ENCODE data around the gene LHX8.

GRCh38 chr1:75129983-75130789 is 4.0 kb upstream of the LHX8 start:
- TF ChIP-seq, protein P1, sequence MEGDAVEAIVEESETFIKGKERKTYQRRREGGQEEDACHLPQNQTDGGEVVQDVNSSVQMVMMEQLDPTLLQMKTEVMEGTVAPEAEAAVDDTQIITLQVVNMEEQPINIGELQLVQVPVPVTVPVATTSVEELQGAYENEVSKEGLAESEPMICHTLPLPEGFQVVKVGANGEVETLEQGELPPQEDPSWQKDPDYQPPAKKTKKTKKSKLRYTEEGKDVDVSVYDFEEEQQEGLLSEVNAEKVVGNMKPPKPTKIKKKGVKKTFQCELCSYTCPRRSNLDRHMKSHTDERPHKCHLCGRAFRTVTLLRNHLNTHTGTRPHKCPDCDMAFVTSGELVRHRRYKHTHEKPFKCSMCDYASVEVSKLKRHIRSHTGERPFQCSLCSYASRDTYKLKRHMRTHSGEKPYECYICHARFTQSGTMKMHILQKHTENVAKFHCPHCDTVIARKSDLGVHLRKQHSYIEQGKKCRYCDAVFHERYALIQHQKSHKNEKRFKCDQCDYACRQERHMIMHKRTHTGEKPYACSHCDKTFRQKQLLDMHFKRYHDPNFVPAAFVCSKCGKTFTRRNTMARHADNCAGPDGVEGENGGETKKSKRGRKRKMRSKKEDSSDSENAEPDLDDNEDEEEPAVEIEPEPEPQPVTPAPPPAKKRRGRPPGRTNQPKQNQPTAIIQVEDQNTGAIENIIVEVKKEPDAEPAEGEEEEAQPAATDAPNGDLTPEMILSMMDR (IDR thresholded peaks at IDR 0.05), result no peak
- TF ChIP-seq EP300 (IDR thresholded peaks at IDR 0.05), result no peak
